ENCODE measurements around the gene LTV1. TPM values are rescaled to one million over a fixed set of nuclear protein-coding genes. Genes with fewer than 3 reads are reported as not detected.

Gene LTV1
- total RNA-seq, 2 experiments from 2014 or later = 20.8 to 22.0 TPM

Other genes starting within 250 kb of the LTV1 start
- gene PHACTR2, start 165.4 kb upstream of the LTV1 start, total RNA-seq = 10 to 100 TPM; 29.7 to 30.5 TPM
- gene ZC2HC1B, start 21.1 kb downstream of the LTV1 start, total RNA-seq = not detected
- gene PLAGL1, start 164.9 kb downstream of the LTV1 start, total RNA-seq = 10 to 100 TPM; 10.9 to 11.3 TPM